Measurements from ENCODE around the gene MRPL20. TPM values are rescaled to one million over a fixed set of nuclear protein-coding genes. Genes with fewer than 3 reads are reported as not detected.

Gene MRPL20
- 53.1 and 68.6 TPM in 2 replicates for total RNA-seq

GRCh38 chr1:1406821-1407635 lies at the start of gene MRPL20:
Gene MRPL20 (minus strand): TSS chr1:1407293. CDS start chr1:1407217, 76 bp downstream.

GRCh38 chr1:1449099-1449739 lies 42.1 kb upstream of the MRPL20 start, which contains the start of gene ATAD3C:
Gene ATAD3C (plus strand): TSS chr1:1449689. CDS start chr1:1450684, 995 bp downstream.

GRCh38 chr1:1435106-1435903 lies 28.2 kb upstream of the MRPL20 start, which contains the start of gene VWA1:
Gene VWA1 (plus strand): TSS chr1:1435690. CDS start chr1:1435749, 59 bp downstream.

GRCh38 chr1:1421147-1421906 lies 14.2 kb upstream of the MRPL20 start, which contains the start of gene ANKRD65:
Gene ANKRD65 (minus strand): TSS chr1:1421276. CDS start chr1:1421005, 271 bp downstream.

GRCh38 chr1:1399187-1399871 lies 7.8 kb downstream of the MRPL20 start, which contains the start of gene CCNL2:
Gene CCNL2 (minus strand): TSS chr1:1399335. CDS start chr1:1399306, 29 bp downstream.

GRCh38 chr1:1374929-1375662 lies 32.0 kb downstream of the MRPL20 start, which contains the start of gene AURKAIP1:
Gene AURKAIP1 (minus strand): TSS chr1:1375207. CDS start chr1:1374756, 451 bp downstream.

GRCh38 chr1:1358433-1359271 lies 48.4 kb downstream of the MRPL20 start, which contains the start of gene MXRA8:
Gene MXRA8 (minus strand): TSS chr1:1358555. CDS start chr1:1358504, 51 bp downstream.

Other genes with a start within 250 kb of the MRPL20 start
- gene TTLL10, start 233.4 kb downstream of the MRPL20 start, total RNA-seq, result not detected in 2 replicates
- gene TNFRSF18, start 200.7 kb downstream of the MRPL20 start, total RNA-seq, result not detected in 2 replicates
- under 0.01 and 0.14 TPM in 2 replicates for gene TNFRSF4, start 193.1 kb downstream of the MRPL20 start, total RNA-seq
- 190 and 205 TPM in 2 replicates for gene SDF4, start 175.3 kb downstream of the MRPL20 start, total RNA-seq
- gene B3GALT6, start 175.1 kb downstream of the MRPL20 start, total RNA-seq, result 32.1 and 37.1 TPM in 2 replicates
- 0.92 and 1.5 TPM in 2 replicates for gene C1QTNF12, start 160.6 kb downstream of the MRPL20 start, total RNA-seq
- gene UBE2J2, start 133.4 kb downstream of the MRPL20 start, total RNA-seq, result 33.9 and 43.6 TPM in 2 replicates
- gene SCNN1D, start 126.9 kb downstream of the MRPL20 start, total RNA-seq, result 1.2 and 2.3 TPM in 2 replicates
- 52.6 and 71.8 TPM in 2 replicates for gene ACAP3, start 99.4 kb downstream of the MRPL20 start, total RNA-seq
- 16.9 and 17.8 TPM in 2 replicates for gene PUSL1, start 98.7 kb downstream of the MRPL20 start, total RNA-seq
- gene INTS11, start 82.6 kb downstream of the MRPL20 start, total RNA-seq, result 41.9 and 59.4 TPM in 2 replicates
- gene CPTP, start 82.5 kb downstream of the MRPL20 start, total RNA-seq, result 8.0 and 12.5 TPM in 2 replicates
- 0.23 and 0.30 TPM in 2 replicates for gene TAS1R3, start 76.0 kb downstream of the MRPL20 start, total RNA-seq
- 65.0 and 105 TPM in 2 replicates for gene DVL1, start 57.9 kb downstream of the MRPL20 start, total RNA-seq
- 172 and 187 TPM in 2 replicates for gene MXRA8, start 48.7 kb downstream of the MRPL20 start, total RNA-seq
- 52.6 and 85.8 TPM in 2 replicates for gene AURKAIP1, start 32.1 kb downstream of the MRPL20 start, total RNA-seq
- 189 and 195 TPM in 2 replicates for gene CCNL2, start 8.0 kb downstream of the MRPL20 start, total RNA-seq
- gene ANKRD65, start 14.0 kb upstream of the MRPL20 start, total RNA-seq, result 0.18 and 0.30 TPM in 2 replicates
- 10.4 and 13.1 TPM in 2 replicates for gene VWA1, start 28.4 kb upstream of the MRPL20 start, total RNA-seq
- 0.09 TPM in 1 of 2 replicates, not detected in the other for gene ATAD3C, start 42.4 kb upstream of the MRPL20 start, total RNA-seq
- gene ATAD3B, start 64.5 kb upstream of the MRPL20 start, total RNA-seq, result 13.7 and 26.3 TPM in 2 replicates
- gene ATAD3A, start 104.9 kb upstream of the MRPL20 start, total RNA-seq, result 24.1 and 49.1 TPM in 2 replicates
- gene TMEM240, start 133.3 kb upstream of the MRPL20 start, total RNA-seq, result 2.4 and 2.9 TPM in 2 replicates
- 66.5 and 81.4 TPM in 2 replicates for gene SSU72, start 167.6 kb upstream of the MRPL20 start, total RNA-seq
- gene FNDC10, start 192.8 kb upstream of the MRPL20 start, total RNA-seq, result 2.1 and 2.6 TPM in 2 replicates
- 100 and 129 TPM in 2 replicates for gene MIB2, start 208.2 kb upstream of the MRPL20 start, total RNA-seq
- 17.6 and 23.2 TPM in 2 replicates for gene MMP23B, start 224.9 kb upstream of the MRPL20 start, total RNA-seq

All from smooth muscle cell of the umbilical artery (primary cell).